ENCODE results near the gene GCNT4.
"Not testable (repeated sequence)": the region's sequence is repeated elsewhere in the genome, so short reads cannot be mapped to it uniquely, and the experiment has no call there.

The GCNT4 gene

DNA sequence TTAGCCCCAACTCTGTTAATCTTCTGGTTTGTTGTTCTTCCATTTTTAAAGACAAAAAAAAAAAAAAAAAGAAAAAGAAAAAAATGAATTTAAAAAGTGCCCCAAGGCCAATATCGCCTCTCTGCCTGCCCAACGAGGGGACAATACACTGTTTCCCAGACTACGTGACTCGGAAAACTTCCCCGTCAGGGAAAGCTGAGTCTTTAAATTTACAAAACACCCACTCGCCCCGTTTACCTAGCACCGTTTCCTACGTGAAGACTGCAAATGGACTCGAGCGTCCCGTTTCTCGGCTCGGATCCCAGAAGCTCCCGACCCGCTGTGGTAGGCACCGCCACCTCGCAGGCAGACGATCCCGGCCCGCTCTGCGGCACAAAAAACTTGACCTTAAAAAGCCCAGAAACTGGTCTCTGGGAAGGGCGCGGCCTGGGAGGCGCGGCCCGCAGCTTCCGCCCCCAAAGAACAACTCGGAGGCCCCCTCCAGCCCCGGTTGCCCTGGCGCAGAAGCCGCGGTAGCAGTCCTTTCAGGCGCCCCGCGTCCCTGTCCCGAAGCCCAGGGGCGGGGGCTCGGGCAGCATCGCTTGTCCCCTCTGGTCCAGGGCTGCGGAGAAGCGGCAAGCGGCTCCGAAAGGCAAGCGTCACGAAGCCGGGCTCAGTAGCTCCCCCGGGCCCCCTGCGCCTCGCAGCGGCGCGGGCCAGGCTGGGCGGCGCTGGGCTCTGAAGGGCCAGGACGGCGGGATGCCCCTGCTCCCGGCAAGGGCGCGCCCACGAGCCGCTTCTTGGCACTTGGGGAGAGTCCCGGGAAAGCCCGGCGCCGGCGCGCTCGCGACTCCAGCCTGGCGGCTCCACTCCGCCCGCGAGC lies at the start of gene GCNT4:
Gene GCNT4, minus strand, starts transcription at position 367 of the 862 bp plus-strand sequence. CDS start 22,521 bp downstream, outside the sequence.
- peak; percentile 65 for DNase-seq

- not testable (repeated sequence) for DNase-seq
Measured at GRCh38 chr5:75095956-75096355, 43.6 kb upstream of the GCNT4 start.

GRCh38 chr5:75091597-75091996 lies 39.2 kb upstream of the GCNT4 start:
- no peak for DNase-seq

DNA sequence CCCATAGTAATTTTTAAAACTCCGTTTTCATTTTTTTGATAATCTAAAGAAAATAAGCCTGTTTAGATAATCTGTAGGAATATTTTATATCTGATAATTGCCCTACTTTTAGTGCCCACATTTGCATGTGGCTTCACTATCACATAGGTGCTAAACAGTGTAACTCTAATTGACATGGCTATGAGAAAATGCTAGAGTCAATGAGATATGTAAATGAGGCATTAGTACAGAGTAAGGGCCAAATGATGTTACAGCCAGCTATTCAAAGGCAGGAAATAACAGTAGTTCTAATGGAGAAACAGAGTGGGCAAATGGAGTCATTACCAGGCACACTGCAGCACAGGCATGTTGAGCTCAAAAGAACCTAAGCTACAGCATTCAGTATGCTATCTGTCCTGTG lies 37.3 kb upstream of the GCNT4 start:
- no peak for DNase-seq

DNA sequence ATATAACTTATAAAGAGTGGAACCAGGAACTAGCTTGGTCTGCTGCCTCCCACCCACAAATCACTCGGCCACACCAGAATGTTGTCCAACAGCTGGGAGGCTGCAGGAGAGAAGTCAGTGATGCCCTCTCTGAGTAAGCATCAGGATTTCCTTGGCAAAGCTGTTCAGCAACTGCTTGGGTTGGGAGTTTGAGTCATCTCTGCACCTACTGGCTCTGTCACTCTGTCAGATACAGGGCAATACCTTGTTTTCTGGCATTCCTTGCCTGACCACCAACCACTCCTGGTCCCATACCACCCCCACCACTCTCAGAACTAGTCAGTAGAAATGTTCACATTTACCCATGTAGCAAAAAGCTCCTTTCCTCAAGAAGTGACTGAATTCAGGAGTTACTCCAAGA lies 36.8 kb upstream of the GCNT4 start:
- DNase-seq = no peak

- no peak for DNase-seq
Measured at GRCh38 chr5:75088648-75089047, 36.3 kb upstream of the GCNT4 start.

DNA sequence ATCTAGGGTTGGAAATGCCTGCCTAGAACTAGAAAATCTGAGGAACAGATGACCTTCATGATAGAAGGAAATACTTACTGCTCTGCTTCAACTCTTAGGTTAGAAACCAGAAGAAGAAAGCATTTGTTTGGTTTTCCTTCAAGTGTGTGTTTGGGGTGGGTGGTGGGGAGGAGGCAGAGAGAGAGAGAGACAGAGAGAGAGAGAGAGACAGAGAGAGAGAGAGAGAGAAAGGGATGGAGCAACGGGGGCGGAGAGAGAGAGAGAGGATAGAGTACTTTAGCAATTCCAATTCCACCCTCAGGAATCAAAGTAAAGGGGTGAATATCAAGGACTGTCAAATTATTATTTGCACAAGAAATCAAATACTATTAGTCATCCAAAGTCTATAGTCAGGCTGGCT lies 29.2 kb upstream of the GCNT4 start:
- no peak for DNase-seq

- DNase-seq = not testable (repeated sequence)
Measured at GRCh38 chr5:75079346-75079745, 27.0 kb upstream of the GCNT4 start.

GRCh38 chr5:75078027-75078426 lies 25.7 kb upstream of the GCNT4 start:
- no peak for DNase-seq

- no peak for DNase-seq
Measured at GRCh38 chr5:75072061-75072460, 19.7 kb upstream of the GCNT4 start.

GRCh38 chr5:75071100-75071499 lies 18.7 kb upstream of the GCNT4 start:
- DNase-seq = no peak

DNA sequence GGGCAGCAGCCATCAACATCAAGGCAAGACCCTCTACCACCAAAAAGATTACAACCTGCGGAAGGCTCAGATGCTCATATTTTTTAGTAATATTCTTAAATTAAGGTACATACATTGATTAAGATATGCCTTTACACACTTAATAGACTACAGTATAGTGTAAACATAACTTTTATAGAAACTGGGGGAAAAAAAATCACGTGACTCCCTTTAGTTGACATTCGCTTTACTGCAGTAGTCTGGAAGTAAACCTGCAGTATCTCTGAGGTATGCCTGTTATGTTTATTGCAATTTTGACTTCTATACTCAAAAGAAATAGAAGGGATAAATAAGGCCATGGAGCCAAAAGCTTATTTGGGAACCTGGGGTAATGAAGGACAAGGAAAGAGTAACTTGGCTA lies 15.1 kb upstream of the GCNT4 start:
- no peak for DNase-seq

DNA sequence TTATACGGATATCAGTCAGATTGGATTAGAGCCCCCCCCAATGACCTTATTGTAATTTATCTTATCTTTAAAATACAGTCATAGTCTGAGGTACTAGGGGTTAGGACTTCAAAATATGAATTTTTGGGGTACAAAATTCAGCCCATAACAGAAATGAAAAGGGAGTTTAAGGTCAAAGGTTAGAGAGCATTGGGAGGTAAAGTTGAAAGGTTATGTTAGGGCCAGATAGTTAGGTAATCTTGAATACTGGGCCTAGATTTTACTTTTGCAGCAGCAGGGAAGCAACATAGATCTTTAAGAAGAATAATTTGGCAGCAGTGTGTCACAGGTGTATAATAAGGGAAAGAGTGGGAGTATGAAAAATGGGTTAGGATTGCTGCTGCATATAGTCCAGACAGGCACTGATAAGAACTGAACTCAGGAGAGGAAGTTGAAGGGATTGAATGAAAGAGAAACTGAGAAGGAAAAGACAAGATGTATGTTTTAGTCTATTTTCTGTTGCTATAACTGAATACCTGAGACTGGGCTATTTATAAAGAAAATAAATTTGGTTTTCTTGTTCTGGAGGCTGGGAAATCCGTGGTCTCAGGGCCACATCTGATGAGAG lies 10.7 kb upstream of the GCNT4 start:
- DNase-seq = no peak

DNA sequence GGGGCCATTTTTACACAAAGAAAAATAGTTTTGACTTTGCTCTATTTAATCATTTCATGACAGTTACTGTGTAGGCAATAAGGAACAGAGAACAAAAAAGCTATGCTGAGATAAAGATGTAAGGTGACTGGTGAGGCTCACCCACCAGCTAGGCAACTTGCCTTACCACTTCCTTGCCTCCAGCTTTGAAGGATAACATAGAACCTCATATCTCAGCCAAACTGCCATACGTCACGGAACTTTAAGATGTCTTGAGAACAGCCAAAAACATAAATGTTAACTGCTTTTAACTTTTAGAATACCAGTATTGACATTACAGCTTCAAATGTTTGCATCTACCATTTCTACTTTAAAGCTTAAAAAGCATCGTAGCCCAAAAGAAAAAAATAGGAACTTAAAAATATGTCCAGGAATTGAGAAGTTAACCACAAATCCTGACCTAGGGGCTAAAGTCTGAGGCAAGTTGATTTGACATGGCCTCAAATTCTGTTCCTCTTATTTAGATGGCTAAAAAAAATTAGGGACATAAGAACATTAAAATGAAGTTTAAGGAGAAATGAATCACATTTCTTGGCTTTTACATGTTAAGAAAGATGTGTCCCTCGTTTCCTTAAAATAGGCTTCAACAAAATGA lies 7.7 kb upstream of the GCNT4 start:
- DNase-seq = peak; percentile 67

DNA sequence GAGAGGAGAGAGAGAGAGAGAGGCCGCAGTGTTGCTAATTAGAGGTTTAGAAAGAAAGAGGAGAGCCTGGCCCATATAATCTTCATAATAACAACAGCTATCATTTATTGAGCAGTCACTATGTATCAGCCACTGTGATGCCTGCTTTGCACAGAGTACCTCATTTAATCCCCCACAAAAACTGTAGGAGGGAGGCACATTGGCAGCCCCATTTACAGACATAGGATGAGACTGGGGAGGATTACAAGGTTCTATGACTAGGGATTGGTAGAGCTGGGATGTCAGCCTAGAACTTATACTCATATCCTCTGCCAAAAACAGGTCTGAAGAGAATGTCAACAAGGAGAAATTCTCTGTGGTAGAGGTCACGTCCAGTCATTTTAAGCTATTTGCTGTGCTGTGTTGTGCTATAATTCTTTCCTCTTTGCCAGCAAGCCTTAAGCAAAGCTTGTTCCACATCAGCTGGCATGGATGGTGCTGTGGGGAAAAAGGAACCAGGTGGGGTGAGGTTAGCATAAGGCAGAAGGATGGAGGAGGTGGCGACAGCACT lies 6.7 kb upstream of the GCNT4 start:
- DNase-seq = no peak

- peak; percentile 17 for DNase-seq
Measured at GRCh38 chr5:75057561-75057960, 5.2 kb upstream of the GCNT4 start.

- no peak for DNase-seq
Measured at GRCh38 chr5:75055727-75056144, 3.4 kb upstream of the GCNT4 start.

GRCh38 chr5:75054134-75054930 lies 2.0 kb upstream of the GCNT4 start:
- no peak for DNase-seq

- DNase-seq = peak; percentile 72
Measured at GRCh38 chr5:75053304-75054133, 1.2 kb upstream of the GCNT4 start.

- DNase-seq = no peak
Measured at GRCh38 chr5:75053054-75053303, 621 bp upstream of the GCNT4 start.

- DNase-seq = peak; percentile 66
Measured at GRCh38 chr5:75051217-75051751, 1.1 kb downstream of the GCNT4 start.

DNA sequence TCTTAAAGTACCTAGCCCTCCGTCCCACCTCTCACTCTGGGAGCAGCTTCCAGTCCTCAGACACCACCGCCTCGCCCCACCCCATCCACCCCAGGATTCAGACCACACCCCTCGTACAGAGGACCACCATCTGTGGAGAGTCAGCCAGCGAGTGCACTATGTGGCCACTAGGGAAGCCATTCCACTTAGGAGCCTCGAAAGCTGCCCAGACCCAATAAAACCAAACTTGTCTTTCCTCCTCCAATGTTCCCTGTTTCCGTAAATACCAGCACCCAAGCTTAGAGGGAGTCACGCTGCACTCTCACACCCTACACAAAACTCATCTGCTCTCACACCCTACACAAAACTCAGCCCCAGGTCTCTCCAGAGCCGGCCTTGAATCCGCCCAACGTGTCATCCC lies 1.9 kb downstream of the GCNT4 start:
- DNase-seq = peak; percentile 25
